HG03280 (cell line): Measurements from ENCODE around the gene GSTA5.
"Not testable (repeated sequence)": the region's sequence is repeated elsewhere in the genome, so short reads cannot be mapped to it uniquely, and the experiment has no call there.

Source experiments
- ATAC-seq: cut with Tn5 transposase; IDR thresholded peaks from one replicate; pipeline ENCODE4 v1.9.1; 2021; ENCODE audit warnings: mild to moderate bottlenecking, moderate library complexity; ENCODE audit not compliant: unreplicated experiment

Gene GSTA5

GRCh38 chr6:52799272-52799671 lies 41.3 kb downstream of the GSTA5 start:
- not testable (repeated sequence) for ATAC-seq

DNA sequence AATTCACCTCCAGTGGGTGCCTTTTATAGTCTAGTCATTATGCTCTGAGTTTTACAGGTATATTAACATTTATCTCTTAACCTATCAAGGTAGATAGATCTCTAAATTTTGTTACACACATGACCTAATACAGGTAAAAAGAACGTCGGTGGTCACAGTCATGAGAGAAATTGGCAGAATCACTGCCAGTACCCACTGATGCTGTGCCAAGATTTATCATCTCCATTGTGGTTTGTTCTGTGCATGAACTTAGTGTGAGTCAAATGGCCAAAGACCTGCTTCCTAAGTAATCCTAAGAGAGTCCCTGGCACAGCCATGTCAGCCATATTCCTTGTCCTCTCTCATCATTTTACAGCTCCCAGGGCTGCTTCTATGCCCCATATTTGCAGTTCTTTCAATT lies 46.2 kb downstream of the GSTA5 start:
- ATAC-seq = not testable (repeated sequence)

GRCh38 chr6:52790861-52791260 lies 49.8 kb downstream of the GSTA5 start:
- no peak for ATAC-seq

- ATAC-seq = not testable (repeated sequence)
Observed at GRCh38 chr6:52789658-52790057, 51.0 kb downstream of the GSTA5 start.

GRCh38 chr6:52788478-52788877 lies 52.1 kb downstream of the GSTA5 start:
- no peak for ATAC-seq

GRCh38 chr6:52787917-52788316 lies 52.7 kb downstream of the GSTA5 start:
- ATAC-seq = no peak

DNA sequence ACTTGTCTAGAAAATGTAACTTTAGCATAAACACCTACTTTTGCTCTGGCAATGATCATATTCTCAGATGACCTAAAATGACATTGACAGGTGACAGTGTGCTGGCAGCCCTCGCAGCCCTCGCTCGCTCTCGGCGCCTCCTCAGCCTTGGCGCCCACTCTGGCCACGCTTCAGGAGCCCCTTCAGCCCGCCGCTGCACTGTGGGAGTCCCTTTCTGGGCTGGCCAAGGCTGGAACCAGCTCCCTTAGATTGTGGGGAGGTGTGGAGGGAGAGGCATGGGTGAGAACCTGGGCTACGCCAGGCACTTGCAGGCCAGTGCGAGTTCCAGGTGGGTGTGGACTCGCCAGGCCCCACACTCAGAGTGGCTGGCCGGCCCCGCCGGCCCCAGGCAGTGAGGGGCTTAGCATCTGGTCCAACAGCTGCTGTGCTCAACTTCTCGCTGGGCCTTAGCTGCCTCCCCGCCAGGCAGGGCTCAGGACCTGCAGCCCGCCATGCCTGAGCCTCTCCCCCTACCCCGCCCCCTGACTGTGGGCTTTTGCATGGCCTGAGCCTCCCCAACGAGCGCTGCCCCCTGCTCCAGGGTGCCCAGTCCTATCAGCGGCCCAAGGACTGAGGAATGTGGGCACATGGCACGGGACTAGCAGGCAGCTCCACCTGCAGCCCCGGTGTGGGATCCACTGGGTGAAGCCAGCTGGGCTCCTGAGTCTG lies 54.2 kb downstream of the GSTA5 start:
- no peak for ATAC-seq

GRCh38 chr6:52782696-52783274 lies 57.8 kb downstream of the GSTA5 start:
- ATAC-seq = not testable (repeated sequence)

DNA sequence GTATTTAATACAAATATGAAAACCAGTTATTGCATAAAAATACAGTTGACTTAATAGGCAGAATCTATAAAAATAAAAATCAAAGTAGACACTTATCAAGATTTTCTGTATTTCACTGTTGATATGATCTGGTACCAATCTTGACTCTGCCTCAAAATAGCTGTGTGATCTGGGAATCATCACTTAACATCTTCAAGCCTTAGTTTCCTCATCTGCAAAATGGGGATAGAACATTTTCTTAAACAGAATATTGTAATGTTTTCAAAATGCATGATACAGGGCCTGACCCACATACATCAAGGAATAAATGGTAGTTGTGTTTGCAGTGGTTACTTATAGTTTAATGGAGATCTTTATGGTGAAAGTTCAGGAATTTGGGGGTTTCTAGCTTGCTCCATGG lies 58.4 kb downstream of the GSTA5 start:
- ATAC-seq = not testable (repeated sequence)
